Adrenal gland (tissue), 5 donors: ENCODE measurements around the gene KLF15.

Source experiments
- CTCF ChIP-seq, 6 experiments: fragments of 450-650 bp in 4 of 6; fragments of 200-600 bp in 2 of 6; sonication (generic) in 1 of 6; IDR thresholded peaks; 1 replicate in 5 of 6; 2 replicates in 1 of 6; pipeline versions ENCODE4 v1.5.1 to v1.8.0; 2016 to 2021; ENCODE audit warnings: antibody characterized with exemption in 6 of 6, mild to moderate bottlenecking in 2 of 6, moderate library complexity in 1 of 6
- POLR2A ChIP-seq, 2 donors: fragments of 450-650 bp; IDR thresholded peaks; one replicate each; pipeline ENCODE4 v1.6.1; 2017; ENCODE audit warnings: antibody characterized with exemption in 2 of 2, mild to moderate bottlenecking in 2 of 2, moderate library complexity in 1 of 2
- donor health status: DM: no; HTN: no; CAD: no.

- no peak for TF ChIP-seq CTCF (IDR thresholded peaks at IDR 0.05)
- no peak for TF ChIP-seq POLR2A (IDR thresholded peaks at IDR 0.05)
Observed at GRCh38 chr3:126401611-126402160, 44.5 kb upstream of the KLF15 start.
